Mucosa of descending colon (tissue), 3 donors: ENCODE measurements around the gene ELAC1. TPM values are rescaled to one million over a fixed set of nuclear protein-coding genes. Genes with fewer than 3 reads are reported as not detected.

Source experiments
- ATAC-seq: fragments of 200-7000 bp; cut with Tn5 transposase; one replicate; pipeline ENCODE4 v1.9.1; 2020; ENCODE audit warnings: mild to moderate bottlenecking, moderate library complexity
- DNase-seq, 3 donors: peaks; one replicate each; pipeline ENCODE4 v3.0.0-alpha.2; 2020
- H3K36me3 ChIP-seq: fragments of 200-600 bp; one replicate; pipeline ENCODE4 v1.8.0; 2021; ENCODE audit warnings: low read depth, mild to moderate bottlenecking
- H3K4me1 ChIP-seq: fragments of 200-600 bp; one replicate; pipeline ENCODE4 v1.8.0; 2021; ENCODE audit warnings: low read depth, mild to moderate bottlenecking
- H3K4me3 ChIP-seq: fragments of 200-600 bp; one replicate; pipeline ENCODE4 v1.8.0; 2021; ENCODE audit warnings: mild to moderate bottlenecking
- H3K9me3 ChIP-seq: fragments of 200-600 bp; one replicate; pipeline ENCODE4 v1.8.0; 2021; ENCODE audit warnings: mild to moderate bottlenecking
- CTCF ChIP-seq: fragments of 200-600 bp; IDR thresholded peaks from one replicate; pipeline ENCODE4 v1.8.0; 2022; ENCODE audit warnings: antibody characterized with exemption, mild to moderate bottlenecking
- intact Hi-C, 2 donors: fragments of 100-400 bp; cut with DNase I in 1 of 2; cut with micrococcal nuclease in 1 of 2; formaldehyde crosslinking; loops; one replicate each; pipeline versions ENCODE4 v1.11.0 to v1.11.1; 2022; cut with DNase I, micrococcal nuclease
- long read RNA-seq, 2 donors: library from polyadenylated mRNA; unstranded; transcript quantifications; one replicate each; pipeline ENCODE4 v2.0.0, GENCODE V29; 2019 to 2021
- total RNA-seq, 3 donors: library from RNA; stranded (reverse); fragmentation: NEBNext Ultra II Directional in 2 of 3; extraction: Animal tissue kit (Norgen Biotek cat#: 25700) in 2 of 3; gene quantifications; one replicate each; pipeline versions ENCODE4 v1.2.1 to v1.2.4, GENCODE V29; 2021 to 2023
- donor health status: DM: no; HTN: no; CAD: no; lungs with moderate emphysema.
- donor health status: DM: no; HTN: no; CAD: no.
- donor health status: DM: no; HTN: yes; CAD: no.

Gene ELAC1
- total RNA-seq: 10 to 100 TPM in 2 of 3 donors, 1 to 10 TPM in 1; 5.3 to 11.5 (median 11.3) TPM
- long read RNA-seq, donor 1, transcript ELAC1-201 (4 exons, 2,235 nt): major isoform, 6 of 10 reads
- long read RNA-seq, donor 1, partial matches to known transcripts: 0 of 10 reads
- long read RNA-seq, donor 1, other reads (novel, unspliced or antisense): 2 of 10 reads
- long read RNA-seq, donor 2, transcript ELAC1-201 (4 exons, 2,235 nt): major isoform, 5 of 6 reads
- long read RNA-seq, donor 2, partial matches to known transcripts: 0 of 6 reads
- long read RNA-seq, donor 2, other reads (novel, unspliced or antisense): 0 of 6 reads

GRCh38 chr18:50967714-50968661, at the start of gene ELAC1:
Gene ELAC1 (plus strand): TSS chr18:50968040. CDS start chr18:50974405, 6,365 bp downstream.
- intact Hi-C loops: no loop called here
- DNase-seq (peak; percentile 77 to 86 (median 82)), ATAC-seq (peak; percentile 98)
- no peak for TF ChIP-seq CTCF
- H3K9me3 ChIP-seq: peaks cover under 1% of the 10 kb centered on the region
- peaks cover 20% of the 10 kb centered on the region for H3K4me1 ChIP-seq
- H3K4me3 ChIP-seq: peak within 1 kb of the TSS; percentile 43
- H3K36me3 ChIP-seq: no peaks in the 10 kb centered on the region

- intact Hi-C loops: no loop called here
- Histone ChIP-seq H3K36me3 (no peaks in the 10 kb centered on the region), H3K9me3 (no peaks in the 10 kb centered on the region), H3K4me1 (no peaks in the 10 kb centered on the region), H3K4me3 (no peak overlapping the region)
- ATAC-seq: no peak
- TF ChIP-seq CTCF: no peak
- DNase-seq: no peak
Observed at GRCh38 chr18:50918153-50918552, 49.7 kb upstream of the ELAC1 start.

- Histone ChIP-seq H3K36me3 (peaks cover 9% of the 10 kb centered on the region), H3K9me3 (peaks cover 3% of the 10 kb centered on the region), H3K4me1 (no peaks in the 10 kb centered on the region), H3K4me3 (no peak overlapping the region)
- TF ChIP-seq CTCF: no peak
- intact Hi-C loops: no loop called here
- ATAC-seq (no peak), DNase-seq (no peak)
Observed at GRCh38 chr18:50924372-50924771, 43.5 kb upstream of the ELAC1 start.

GRCh38 chr18:50926521-50926920, 41.3 kb upstream of the ELAC1 start:
- ATAC-seq: no peak
- no peak for TF ChIP-seq CTCF
- peaks cover 9% of the 10 kb centered on the region for H3K36me3 ChIP-seq

GRCh38 chr18:50928551-50928950, 39.3 kb upstream of the ELAC1 start:
- H3K4me1 ChIP-seq: no peaks in the 10 kb centered on the region
- ATAC-seq (no peak), DNase-seq (no peak)
- H3K4me3 ChIP-seq: no peak overlapping the region
- intact Hi-C loops: no loop called here
- no peak for TF ChIP-seq CTCF
- H3K9me3 ChIP-seq: peaks cover 3% of the 10 kb centered on the region
- H3K36me3 ChIP-seq: peaks cover 9% of the 10 kb centered on the region

More at GRCh38 chr18:50926521-50926920, 41.3 kb upstream of the ELAC1 start:
- intact Hi-C loops: no loop called here
- Histone ChIP-seq H3K9me3 (peaks cover 3% of the 10 kb centered on the region), H3K4me1 (no peaks in the 10 kb centered on the region), H3K4me3 (no peak overlapping the region)
- DNase-seq: no peak
